ENCODE results near the gene VPS72. TPM values are rescaled to one million over a fixed set of nuclear protein-coding genes. Genes with fewer than 3 reads are reported as not detected.

The VPS72 gene
- total and polyA plus RNA-seq, 2 of the 13 experiments (the other 11 are each of a cell fraction or from before 2014, with no cell fraction given), result 33.7 to 34.5 TPM

GRCh38 chr1:151237678-151238466 lies 47.9 kb upstream of the VPS72 start:
- Histone ChIP-seq H3K79me2 (ENCODE audit: insufficient read depth, low read length) (no peaks in the 10 kb centered on the region), H3K36me3 (replicated peaks in 1 of 2; ENCODE audit: control insufficient read depth in 1 of 2, insufficient read depth in 2 of 2, low read length in 2 of 2) (peaks cover 32 to 89% of the 10 kb centered on the region in 2 experiments), H3K27me3 (ENCODE audit: control insufficient read depth in 1 of 2, insufficient read depth in 2 of 2, low read length in 2 of 2) (no peaks in the 10 kb centered on the region), H3K4me2 (ENCODE audit: low read depth, low read length) (no peak overlapping the region), H3K9ac (ENCODE audit: insufficient read depth, low read depth, low read length) (no peak overlapping the region), H3K4me1 (ENCODE audit: insufficient read depth, low read length) (no peaks in the 10 kb centered on the region), H3K27ac (ENCODE audit: extremely low read length, insufficient read depth, low read length) (no peak overlapping the region), H4K20me1 (ENCODE audit: insufficient read depth, low read length) (no peaks in the 10 kb centered on the region), H3K9me3 (ENCODE audit: low read length) (no peaks in the 10 kb centered on the region), H3K4me3 (replicated peaks in 1 of 3; ENCODE audit: insufficient read depth in 1 of 3, low read depth in 2 of 3, low read length in 3 of 3) (no peak overlapping the region), H2AFZ (ENCODE audit: low read length) (no peak overlapping the region)
- intact Hi-C loops (cut with micrococcal nuclease; ENCODE audit: unreplicated experiment), result no loop called here
- FAIRE-seq, result no peak
- no peak for ATAC-seq
- DNase-seq (ENCODE audit: low spot score), result no peak
- no TSS peak for BruUV-seq (replicated peaks)
- POLR2A ChIA-PET, result no interaction called here
- WGBS (ENCODE audit: low lambda C conversion rate), result 97% methylated on average over 4 of the region's 4 CpGs
- CTCF ChIA-PET (ENCODE audit: low intra/inter-chr PET ratio, low total read pairs), result no interaction called here
- in situ Hi-C loops (cut with HindIII; ENCODE audit: extremely low pct_ligation_motif_present, low pct_unique_long_range_greater_than_20kb), result no loop called here
- TF ChIP-seq CREBL2 (CRISPR knock-in tag; IDR thresholded peaks at IDR 0.05; ENCODE audit: borderline replicate concordance) (no peak), MAFK (conservative IDR thresholded peaks at IDR 0.05 in 1 of 2, IDR thresholded peaks at IDR 0.05 in 1 of 2; ENCODE audit: low read length in 2 of 2) (peak; percentile 72 to 85), ZNF225 (CRISPR knock-in tag; IDR thresholded peaks at IDR 0.05) (no peak), MED13 (CRISPR knock-in tag; IDR thresholded peaks at IDR 0.05) (no peak), MAFF (IDR thresholded peaks at IDR 0.05; ENCODE audit: low read depth, low read length) (peak; percentile 76)

GRCh38 chr1:151235235-151235634 lies 45.2 kb upstream of the VPS72 start:
- intact Hi-C loops (cut with micrococcal nuclease; ENCODE audit: unreplicated experiment) (no loop called here), in situ Hi-C loops (cut with HindIII; ENCODE audit: extremely low pct_ligation_motif_present, low pct_unique_long_range_greater_than_20kb) (no loop called here)
- no TSS peak for BruUV-seq (replicated peaks)
- ChIA-PET CTCF (ENCODE audit: low intra/inter-chr PET ratio, low total read pairs) (no interaction called here), POLR2A (no interaction called here)
- H3K4me1 ChIP-seq (ENCODE audit: insufficient read depth, low read length), result no peaks in the 10 kb centered on the region
- no peaks in the 10 kb centered on the region for H4K20me1 ChIP-seq (ENCODE audit: insufficient read depth, low read length)
- H2AFZ ChIP-seq (ENCODE audit: low read length), result no peak overlapping the region
- no peaks in the 10 kb centered on the region for H3K79me2 ChIP-seq (ENCODE audit: insufficient read depth, low read length)
- no peaks in the 10 kb centered on the region for H3K27me3 ChIP-seq (ENCODE audit: control insufficient read depth in 1 of 2, insufficient read depth in 2 of 2, low read length in 2 of 2)
- no peak overlapping the region for H3K9ac ChIP-seq (ENCODE audit: insufficient read depth, low read depth, low read length)
- no peaks in the 10 kb centered on the region for H3K9me3 ChIP-seq (ENCODE audit: low read length)
- peaks cover 27 to 91% of the 10 kb centered on the region in 2 experiments for H3K36me3 ChIP-seq (replicated peaks in 1 of 2; ENCODE audit: control insufficient read depth in 1 of 2, insufficient read depth in 2 of 2, low read length in 2 of 2)
- no peak overlapping the region for H3K4me2 ChIP-seq (ENCODE audit: low read depth, low read length)
- no peak; the same call in 2 of the 3 replicates for ATAC-seq
- H3K27ac ChIP-seq (ENCODE audit: extremely low read length, insufficient read depth, low read length), result no peak overlapping the region
- WGBS (ENCODE audit: low lambda C conversion rate), result 82% methylated on average over 6 of the region's 6 CpGs
- no peak for FAIRE-seq
- no peak overlapping the region for H3K4me3 ChIP-seq (replicated peaks in 1 of 3; ENCODE audit: insufficient read depth in 1 of 3, low read depth in 2 of 3, low read length in 3 of 3)
- no peak for DNase-seq (ENCODE audit: low spot score)
- TF ChIP-seq ZNF33A (CRISPR knock-in tag; IDR thresholded peaks at IDR 0.05; ENCODE audit: borderline replicate concordance) (no peak), RFX5 (IDR thresholded peaks at IDR 0.05; ENCODE audit: low read depth, low read length) (no peak), SMAD1 (CRISPR knock-in tag; IDR thresholded peaks at IDR 0.05; ENCODE audit: borderline replicate concordance, low read depth) (no peak), KAT8 (CRISPR knock-in tag; IDR thresholded peaks at IDR 0.05) (no peak), STAT5B (CRISPR knock-in tag; IDR thresholded peaks at IDR 0.05) (no peak), THAP11 (CRISPR knock-in tag; IDR thresholded peaks at IDR 0.05) (no peak), HINFP (CRISPR knock-in tag; IDR thresholded peaks at IDR 0.05; ENCODE audit: low read depth) (no peak), ZNF567 (CRISPR knock-in tag; IDR thresholded peaks at IDR 0.05; ENCODE audit: borderline replicate concordance) (no peak), KDM1A (CRISPR knock-in tag; IDR thresholded peaks at IDR 0.05) (no peak)

Measured in HepG2 (cell line).